Endothelial cell of umbilical vein (primary cell): ENCODE measurements around the gene BICD2. TPM values are rescaled to one million over a fixed set of nuclear protein-coding genes. Genes with fewer than 3 reads are reported as not detected.
A peak's percentile ranks its signal among the peaks of the same experiment; 100 is the strongest.

Experiments
- BruUV-seq: library from RNA; stranded (reverse); fragments of 400-500 nt; replicated peaks from 2 replicates; lab custom pipeline; 2021; lab: Mats Ljungman, UMichigan
- CTCF ChIA-PET: fragments of 300-600, 350-600 bp; sonication (Branson Sonifier 250); formaldehyde crosslinking; loops from one replicate; lab custom pipeline; 2021; ENCODE audit warnings: antibody characterized with exemption, inconsistent platforms; lab: Charles Lee
- POLR2A ChIA-PET: fragments of 300-600, 350-600 bp; sonication (Branson Sonifier 250); formaldehyde crosslinking; loops from one replicate; lab custom pipeline; 2021; ENCODE audit warnings: antibody characterized with exemption, inconsistent platforms; lab: Charles Lee
- DNase-seq: peaks from one replicate; pipeline ENCODE4 v3.0.0-alpha.2; 2011; ENCODE audit warnings: low read depth, low spot score
- FAIRE-seq: peaks from 2 replicates; lab custom pipeline; 2011; peaks lifted over from hg19 to GRCh38; lab: Jason Lieb, UNC
- H2AFZ ChIP-seq: 2 replicates; pipeline ENCODE4 v1.6.0; 2012; ENCODE audit warnings: low read depth, low read length, control low read depth, inconsistent platforms
- H3K27ac ChIP-seq: 2 replicates; pipeline ENCODE4 v1.5.1; 2011; ENCODE audit warnings: low read depth, mild to moderate bottlenecking, control low read depth, low read length, moderate library complexity; ENCODE audit not compliant: insufficient read depth
- H3K27me3 ChIP-seq, 2 experiments: 2 replicates each; pipeline versions ENCODE4 v1.6.0 to v1.6.1; 2011; ENCODE audit warnings: low read length in 2 of 2, mixed read lengths in 1 of 2; ENCODE audit not compliant: control insufficient read depth in 2 of 2, insufficient read depth in 2 of 2
- H3K36me3 ChIP-seq, 2 experiments: 2 replicates in 1 of 2; 3 replicates in 1 of 2; pipeline ENCODE4 v1.5.1; 2011; ENCODE audit warnings: low read length in 2 of 2, mild to moderate bottlenecking in 1 of 2, moderate library complexity in 1 of 2; ENCODE audit not compliant: control insufficient read depth in 2 of 2, insufficient read depth in 2 of 2; ENCODE audit errors: extremely low read depth in 1 of 2
- H3K4me1 ChIP-seq: 3 replicates; pipeline ENCODE4 v1.5.1; 2011; ENCODE audit warnings: mild to moderate bottlenecking, low read length; ENCODE audit not compliant: control insufficient read depth, insufficient read depth; ENCODE audit errors: extremely low read depth
- H3K4me2 ChIP-seq: 2 replicates; pipeline ENCODE4 v1.6.1; 2011; ENCODE audit warnings: low read length, control low read depth, mixed read lengths; ENCODE audit not compliant: insufficient read depth
- H3K4me3 ChIP-seq, 3 experiments: fragments of 200-600 bp in 1 of 3; sonication (generic), shearing (Covaris generic) in 1 of 3; replicated peaks in 1 of 3; 2 replicates each; pipeline ENCODE4 v1.5.1; 2011 to 2016; ENCODE audit warnings: control low read depth in 3 of 3, low read length in 3 of 3, mild to moderate bottlenecking in 2 of 3, inconsistent platforms in 1 of 3, low read depth in 1 of 3, moderate library complexity in 1 of 3; ENCODE audit not compliant: insufficient read depth in 1 of 3
- H3K79me2 ChIP-seq: 2 replicates; pipeline ENCODE4 v1.6.0; 2012; ENCODE audit warnings: low read length, inconsistent platforms; ENCODE audit not compliant: control insufficient read depth, insufficient read depth
- H3K9ac ChIP-seq: replicated peaks from 2 replicates; pipeline ENCODE3; 2011; ENCODE audit warnings: low read length, control low read depth; ENCODE audit not compliant: insufficient read depth; ENCODE audit errors: extremely low read depth
- H3K9me1 ChIP-seq: replicated peaks from 3 replicates; pipeline ENCODE4 v1.6.0; 2011; ENCODE audit warnings: mild to moderate bottlenecking, low read length; ENCODE audit not compliant: control insufficient read depth, insufficient read depth; ENCODE audit errors: extremely low read depth
- H3K9me3 ChIP-seq: replicated peaks from 2 replicates; pipeline ENCODE4 v1.5.1; 2012; ENCODE audit warnings: low read length, inconsistent platforms; ENCODE audit not compliant: control insufficient read depth, insufficient read depth
- H4K20me1 ChIP-seq: replicated peaks from 2 replicates; pipeline ENCODE3; 2011; ENCODE audit warnings: mild to moderate bottlenecking, low read length; ENCODE audit not compliant: control insufficient read depth, insufficient read depth; ENCODE audit errors: extremely low read depth
- EZH2 ChIP-seq: IDR thresholded peaks from 2 replicates; pipeline ENCODE4 v1.6.1; 2012; ENCODE audit warnings: borderline replicate concordance, low read depth, mild to moderate bottlenecking, moderate library complexity, low read length, inconsistent platforms; ENCODE audit not compliant: severe bottlenecking
- FOS ChIP-seq: IDR thresholded peaks from 2 replicates; pipeline ENCODE4 v1.6.1; 2011; ENCODE audit warnings: mild to moderate bottlenecking, low read length, moderate library complexity, borderline replicate concordance; ENCODE audit not compliant: insufficient read depth
- GATA2 ChIP-seq: IDR thresholded peaks from 2 replicates; pipeline ENCODE4 v1.7.0; 2011; ENCODE audit warnings: low read depth, mild to moderate bottlenecking, moderate library complexity, mixed read lengths, low read length; ENCODE audit not compliant: insufficient read length, insufficient read depth
- JUN ChIP-seq: IDR thresholded peaks from 2 replicates; pipeline ENCODE4 v1.6.1; 2011; ENCODE audit warnings: borderline replicate concordance, low read depth; ENCODE audit not compliant: insufficient read length, insufficient read depth
- MYC ChIP-seq: IDR thresholded peaks from one replicate; pipeline ENCODE4 v1.6.1; 2011; ENCODE audit warnings: mild to moderate bottlenecking, low read depth, low read length
- POLR2A ChIP-seq: IDR thresholded peaks from 2 replicates; pipeline ENCODE4 v1.6.1; 2012; ENCODE audit warnings: low read depth, mild to moderate bottlenecking, control low read depth, low read length
- POLR2AphosphoS5 ChIP-seq: IDR thresholded peaks from 2 replicates; pipeline ENCODE4 v1.6.1; 2012; ENCODE audit warnings: low read depth, mild to moderate bottlenecking, control low read depth, low read length, moderate library complexity; ENCODE audit not compliant: insufficient read depth
- dilution Hi-C: fragments of 300-500 bp; cut with MboI; formaldehyde crosslinking; loops from one replicate; pipeline ENCODE4 v1.15.0; 2019; ENCODE audit warnings: low sequenced_read_pairs; ENCODE audit not compliant: extremely low pct_ligation_motif_present
- intact Hi-C: fragments of 100-400 bp; cut with micrococcal nuclease; formaldehyde crosslinking; loops from one replicate; pipeline ENCODE4 v1.10.0; 2022
- polyA plus RNA-seq, 4 experiments: library from polyadenylated mRNA; depleted of rRNA in 3 of 4; stranded (reverse) in 3 of 4; unstranded in 1 of 4; fragments of >200 nt; gene quantifications; 2 replicates each; pipeline versions ENCODE4 v1.2.1 to v1.2.3, GENCODE V29; 2011 to 2012; ENCODE audit warnings: missing spikeins in 1 of 4
- total RNA-seq: library from RNA; stranded (reverse); gene quantifications from 2 replicates; pipeline ENCODE4 v1.2.3, GENCODE V29; 2021
- TF ChIP-seq, protein P1 (sequence below), 2 donors: IDR thresholded peaks; 1 replicate in 1 of 2; 2 replicates in 1 of 2; pipeline ENCODE4 v1.5.1; 2011; ENCODE audit warnings: low read length in 2 of 2, mild to moderate bottlenecking in 2 of 2, moderate library complexity in 2 of 2, control low read depth in 1 of 2, inconsistent platforms in 1 of 2, low read depth in 1 of 2; ENCODE audit not compliant: insufficient read depth in 1 of 2; ENCODE audit errors: extremely low read depth in 1 of 2
- TF ChIP-seq, protein P2 (sequence below): IDR thresholded peaks from 2 replicates; pipeline ENCODE4 v1.6.1; 2011; ENCODE audit not compliant: insufficient read depth, insufficient read length

BICD2 gene
- total and polyA plus RNA-seq, 2 donors (not counting 3 experiments of a cell fraction or from before 2014, with no cell fraction given): 14.3 to 39.3 TPM

DNA sequence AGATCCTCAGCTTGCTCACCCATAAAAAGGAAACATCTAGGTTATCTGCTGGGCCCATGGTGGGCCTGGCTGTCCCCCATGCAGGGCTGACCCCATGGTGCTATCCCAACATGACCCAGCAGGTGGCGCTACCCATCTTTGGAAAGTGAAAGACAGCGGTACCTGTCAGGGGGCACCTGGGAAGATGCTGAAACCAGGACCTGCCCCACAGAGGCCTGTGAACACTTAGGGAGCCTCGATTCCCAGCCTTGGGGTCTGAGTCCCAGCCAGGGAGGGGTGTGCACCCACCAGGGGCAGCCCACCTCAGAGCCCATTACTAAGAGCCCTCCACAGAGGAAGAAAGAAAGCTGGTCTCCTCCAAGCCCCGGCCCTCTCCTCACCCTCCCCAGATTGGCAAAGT, 48.1 kb downstream of the BICD2 start:
- Histone ChIP-seq H3K27ac (no peak overlapping the region), H3K4me2 (no peak overlapping the region), H3K79me2 (peaks cover 4% of the 10 kb centered on the region), H3K36me3 (peaks cover 18 to 48% of the 10 kb centered on the region in 2 experiments), H3K4me1 (peaks cover 5% of the 10 kb centered on the region), H3K27me3 (no peaks in the 10 kb centered on the region), H4K20me1 (no peaks in the 10 kb centered on the region), H2AFZ (no peak overlapping the region), H3K9ac (no peak overlapping the region), H3K9me3 (no peaks in the 10 kb centered on the region), H3K9me1 (no peaks in the 10 kb centered on the region), H3K4me3 (no peak overlapping the region)
- intact Hi-C loops: loop anchor here (1.0 kb wide), 3 partner anchors 11 to 74 kb away; no protein-coding TSS in a partner anchor
- ChIA-PET CTCF (interaction anchor here (0.6 to 10.3 kb wide), 28 partner anchors 9 to 91 kb away, joined by 3 to 226 read pairs (median 4); partner anchors contain the start of gene BICD2), POLR2A (no interaction called here)
- no TSS peak for BruUV-seq
- peak; percentile 63 for FAIRE-seq
- dilution Hi-C loops: no loop called here
- TF ChIP-seq, protein P1, sequence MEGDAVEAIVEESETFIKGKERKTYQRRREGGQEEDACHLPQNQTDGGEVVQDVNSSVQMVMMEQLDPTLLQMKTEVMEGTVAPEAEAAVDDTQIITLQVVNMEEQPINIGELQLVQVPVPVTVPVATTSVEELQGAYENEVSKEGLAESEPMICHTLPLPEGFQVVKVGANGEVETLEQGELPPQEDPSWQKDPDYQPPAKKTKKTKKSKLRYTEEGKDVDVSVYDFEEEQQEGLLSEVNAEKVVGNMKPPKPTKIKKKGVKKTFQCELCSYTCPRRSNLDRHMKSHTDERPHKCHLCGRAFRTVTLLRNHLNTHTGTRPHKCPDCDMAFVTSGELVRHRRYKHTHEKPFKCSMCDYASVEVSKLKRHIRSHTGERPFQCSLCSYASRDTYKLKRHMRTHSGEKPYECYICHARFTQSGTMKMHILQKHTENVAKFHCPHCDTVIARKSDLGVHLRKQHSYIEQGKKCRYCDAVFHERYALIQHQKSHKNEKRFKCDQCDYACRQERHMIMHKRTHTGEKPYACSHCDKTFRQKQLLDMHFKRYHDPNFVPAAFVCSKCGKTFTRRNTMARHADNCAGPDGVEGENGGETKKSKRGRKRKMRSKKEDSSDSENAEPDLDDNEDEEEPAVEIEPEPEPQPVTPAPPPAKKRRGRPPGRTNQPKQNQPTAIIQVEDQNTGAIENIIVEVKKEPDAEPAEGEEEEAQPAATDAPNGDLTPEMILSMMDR (IDR thresholded peaks at IDR 0.05; ENCODE audit: extremely low read depth in 1 of 2, insufficient read depth in 1 of 2, low read depth in 1 of 2, low read length in 2 of 2): peak; percentile 87 to 89
- TF ChIP-seq POLR2A: no peak
- peak; percentile 50 for DNase-seq

DNA sequence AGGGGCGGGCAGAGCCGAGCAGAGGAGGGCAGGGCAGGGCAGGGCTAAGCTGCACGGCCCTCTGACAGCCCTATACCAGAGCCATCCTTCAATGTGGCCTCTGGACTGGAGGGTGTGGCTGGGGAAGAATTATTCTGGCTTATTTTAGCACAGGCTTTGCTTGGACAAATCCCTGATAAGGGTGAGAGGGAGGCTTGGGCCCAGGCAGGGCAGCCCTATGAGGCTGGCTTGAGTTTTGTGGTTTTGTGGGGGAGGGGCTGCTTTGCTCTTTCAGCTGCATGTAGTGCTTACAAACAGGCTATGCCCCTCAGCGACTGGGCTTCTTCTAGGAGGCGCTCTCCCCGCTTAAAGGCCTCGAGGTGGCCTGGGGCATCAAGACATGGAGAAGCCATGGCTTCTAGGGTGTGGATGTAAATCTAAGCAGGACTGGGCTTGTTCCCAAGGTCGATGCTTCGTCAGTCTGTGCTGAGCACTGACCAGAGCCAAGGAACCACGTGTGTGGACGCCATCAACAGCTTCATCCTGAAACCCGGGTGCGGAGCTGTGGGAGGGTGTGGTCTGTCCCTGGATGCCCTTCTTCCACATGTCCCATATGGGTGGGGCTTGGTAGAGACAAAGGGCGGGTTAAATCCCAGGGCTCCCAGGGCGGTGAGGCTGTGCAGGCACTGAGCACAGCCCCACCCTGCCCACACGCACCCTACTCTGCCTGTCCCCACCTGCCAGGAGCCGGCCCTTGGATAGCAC, 49.0 kb downstream of the BICD2 start:
- no TSS peak for BruUV-seq
- Histone ChIP-seq H4K20me1 (no peaks in the 10 kb centered on the region), H2AFZ (no peak overlapping the region), H3K4me1 (peaks cover 5% of the 10 kb centered on the region), H3K27me3 (no peaks in the 10 kb centered on the region), H3K4me2 (no peak overlapping the region), H3K27ac (no peak overlapping the region), H3K4me3 (no peak overlapping the region), H3K9ac (no peak overlapping the region), H3K9me1 (no peaks in the 10 kb centered on the region), H3K36me3 (peaks cover 18 to 52% of the 10 kb centered on the region in 2 experiments), H3K79me2 (peaks cover 4% of the 10 kb centered on the region), H3K9me3 (no peaks in the 10 kb centered on the region)
- dilution Hi-C loops: no loop called here
- intact Hi-C loops: loop anchor here (1.0 kb wide), 3 partner anchors 12 to 75 kb away; no protein-coding TSS in a partner anchor
- POLR2A ChIA-PET: no interaction called here
- CTCF ChIA-PET: interaction anchor here (0.8 to 10.3 kb wide), 7 partner anchors 11 to 76 kb away, joined by 3 to 226 read pairs (median 4); partner anchors contain the start of gene BICD2
- FAIRE-seq: no peak
- no peak for TF ChIP-seq FOS
- TF ChIP-seq, protein P1 (IDR thresholded peaks at IDR 0.05; ENCODE audit: extremely low read depth in 1 of 2, insufficient read depth in 1 of 2, low read depth in 1 of 2, low read length in 2 of 2): no peak
- no peak for TF ChIP-seq JUN
- TF ChIP-seq EZH2: no peak
- no peak for TF ChIP-seq POLR2AphosphoS5
- TF ChIP-seq, protein P2, sequence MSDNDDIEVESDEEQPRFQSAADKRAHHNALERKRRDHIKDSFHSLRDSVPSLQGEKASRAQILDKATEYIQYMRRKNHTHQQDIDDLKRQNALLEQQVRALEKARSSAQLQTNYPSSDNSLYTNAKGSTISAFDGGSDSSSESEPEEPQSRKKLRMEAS: no peak
- TF ChIP-seq GATA2: no peak
- no peak for TF ChIP-seq MYC
- no peak for TF ChIP-seq POLR2A
- no peak for DNase-seq
